ENCODE results near the gene RHOT2. TPM values are rescaled to one million over a fixed set of nuclear protein-coding genes. Genes with fewer than 3 reads are reported as not detected.

The RHOT2 gene
- total RNA-seq, 2 donors from 2014 or later: 62.0 to 80.4 TPM

GRCh38 chr16:627454-628239 is 40.3 kb upstream of the RHOT2 start:
- peaks cover 15% of the 10 kb centered on the region for H3K36me3 ChIP-seq
- peaks cover 0 to 6% of the 10 kb centered on the region in 2 donors for H3K4me1 ChIP-seq (ENCODE audit: control insufficient read depth in 1 of 2, low read depth in 2 of 2)
- ATAC-seq (ENCODE audit: insufficient number of reproducible peaks, low FRiP score, low read depth) (no peak), DNase-seq (ENCODE audit: low spot score) (no peak)
- TF ChIP-seq, protein P1, sequence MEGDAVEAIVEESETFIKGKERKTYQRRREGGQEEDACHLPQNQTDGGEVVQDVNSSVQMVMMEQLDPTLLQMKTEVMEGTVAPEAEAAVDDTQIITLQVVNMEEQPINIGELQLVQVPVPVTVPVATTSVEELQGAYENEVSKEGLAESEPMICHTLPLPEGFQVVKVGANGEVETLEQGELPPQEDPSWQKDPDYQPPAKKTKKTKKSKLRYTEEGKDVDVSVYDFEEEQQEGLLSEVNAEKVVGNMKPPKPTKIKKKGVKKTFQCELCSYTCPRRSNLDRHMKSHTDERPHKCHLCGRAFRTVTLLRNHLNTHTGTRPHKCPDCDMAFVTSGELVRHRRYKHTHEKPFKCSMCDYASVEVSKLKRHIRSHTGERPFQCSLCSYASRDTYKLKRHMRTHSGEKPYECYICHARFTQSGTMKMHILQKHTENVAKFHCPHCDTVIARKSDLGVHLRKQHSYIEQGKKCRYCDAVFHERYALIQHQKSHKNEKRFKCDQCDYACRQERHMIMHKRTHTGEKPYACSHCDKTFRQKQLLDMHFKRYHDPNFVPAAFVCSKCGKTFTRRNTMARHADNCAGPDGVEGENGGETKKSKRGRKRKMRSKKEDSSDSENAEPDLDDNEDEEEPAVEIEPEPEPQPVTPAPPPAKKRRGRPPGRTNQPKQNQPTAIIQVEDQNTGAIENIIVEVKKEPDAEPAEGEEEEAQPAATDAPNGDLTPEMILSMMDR (IDR thresholded peaks at IDR 0.05): no peak
- no peaks in the 10 kb centered on the region for H3K9me3 ChIP-seq
- H3K27ac ChIP-seq: no peak overlapping the region
- no peak overlapping the region for H3K4me3 ChIP-seq
- H3K27me3 ChIP-seq (replicated peaks; ENCODE audit: insufficient read depth): no peaks in the 10 kb centered on the region

GRCh38 chr16:628321-629061 is 39.4 kb upstream of the RHOT2 start:
- peaks cover 15% of the 10 kb centered on the region for H3K36me3 ChIP-seq
- H3K27ac ChIP-seq: no peak overlapping the region
- H3K4me3 ChIP-seq: no peak overlapping the region
- TF ChIP-seq, protein P1 (IDR thresholded peaks at IDR 0.05): no peak
- H3K27me3 ChIP-seq (replicated peaks; ENCODE audit: insufficient read depth): no peaks in the 10 kb centered on the region
- no peak for ATAC-seq (ENCODE audit: insufficient number of reproducible peaks, low FRiP score, low read depth)
- no peak for DNase-seq (ENCODE audit: low spot score)
- H3K4me1 ChIP-seq (ENCODE audit: control insufficient read depth in 1 of 2, low read depth in 2 of 2): peaks cover 0 to 6% of the 10 kb centered on the region in 2 donors
- H3K9me3 ChIP-seq: no peaks in the 10 kb centered on the region

DNA sequence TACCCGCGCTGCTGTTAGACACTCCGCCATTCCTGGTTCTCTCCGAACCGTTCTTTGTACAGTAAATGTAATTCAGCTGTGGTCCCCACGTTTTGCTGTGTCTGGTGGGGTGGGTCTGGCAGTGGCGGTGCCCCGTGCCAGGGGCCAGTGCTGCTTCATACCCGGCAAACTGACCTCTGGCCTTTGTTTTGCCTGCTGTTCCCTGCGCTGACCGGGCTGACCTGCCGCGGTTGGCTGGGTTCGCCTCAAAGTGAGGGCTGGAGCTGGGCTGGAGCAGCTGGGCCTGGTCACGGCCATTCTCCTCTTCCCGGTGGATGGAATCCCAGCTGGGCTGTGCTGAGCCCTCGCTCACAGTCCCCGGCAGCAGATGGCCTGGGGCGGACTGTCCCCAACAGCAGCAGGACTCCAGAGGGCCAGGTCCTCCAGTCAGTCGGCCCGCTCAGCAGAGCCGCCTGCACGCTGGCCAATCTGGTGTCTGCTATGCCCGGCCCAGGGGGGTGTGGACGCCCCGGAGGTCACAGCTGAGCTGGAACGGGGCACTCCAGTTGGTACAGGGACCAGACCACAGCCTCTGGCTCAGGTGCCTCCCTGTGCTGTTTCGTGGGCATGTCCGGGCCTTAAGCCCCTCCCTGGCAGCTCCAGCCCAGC is 38.6 kb upstream of the RHOT2 start:
- H3K27ac ChIP-seq: no peak overlapping the region

GRCh38 chr16:629833-630248 is 38.1 kb upstream of the RHOT2 start:
- peaks cover 2 to 11% of the 10 kb centered on the region in 2 donors for H3K4me1 ChIP-seq (ENCODE audit: control insufficient read depth in 1 of 2, low read depth in 2 of 2)
- peaks cover 15% of the 10 kb centered on the region for H3K36me3 ChIP-seq
- ATAC-seq (ENCODE audit: insufficient number of reproducible peaks, low FRiP score, low read depth) (no peak), DNase-seq (ENCODE audit: low spot score) (no peak)
- H3K9me3 ChIP-seq: no peaks in the 10 kb centered on the region
- H3K27ac ChIP-seq: no peak overlapping the region
- TF ChIP-seq, protein P1 (IDR thresholded peaks at IDR 0.05): no peak
- H3K4me3 ChIP-seq: no peak overlapping the region
- H3K27me3 ChIP-seq (replicated peaks; ENCODE audit: insufficient read depth): no peaks in the 10 kb centered on the region

More for the DNA sequence above, 38.6 kb upstream of the RHOT2 start:
- DNase-seq (ENCODE audit: low spot score): no peak
- Histone ChIP-seq H3K4me1 (ENCODE audit: control insufficient read depth in 1 of 2, low read depth in 2 of 2) (peaks cover 0 to 6% of the 10 kb centered on the region in 2 donors), H3K4me3 (no peak overlapping the region), H3K9me3 (no peaks in the 10 kb centered on the region), H3K27me3 (replicated peaks; ENCODE audit: insufficient read depth) (no peaks in the 10 kb centered on the region), H3K36me3 (peaks cover 15% of the 10 kb centered on the region)
- TF ChIP-seq, protein P1 (IDR thresholded peaks at IDR 0.05): no peak
- no peak for ATAC-seq (ENCODE audit: insufficient number of reproducible peaks, low FRiP score, low read depth)

Data from thoracic aorta (tissue), 2 donors.